SK-N-SH (cell line): Measurements from ENCODE around the gene CNTNAP1. TPM values are rescaled to one million over a fixed set of nuclear protein-coding genes. Genes with fewer than 3 reads are reported as not detected.
A peak's percentile ranks its signal among the peaks of the same experiment; 100 is the strongest.
"Not testable (repeated sequence)": the region's sequence is repeated elsewhere in the genome, so short reads cannot be mapped to it uniquely, and the experiment has no call there.

ENCODE experiments used
- CTCF ChIA-PET: fragments of 300-600, 350-600 bp; formaldehyde crosslinking; extraction: SDS; loops from one replicate; lab custom pipeline; 2021; lab: Yijun Ruan, JAX
- POLR2A ChIA-PET: fragments of 350-600 bp; sonication (Branson Sonifier 250); formaldehyde crosslinking; extraction: SDS; loops from one replicate; lab custom pipeline; 2020; ENCODE audit warnings: antibody characterized with exemption, inconsistent platforms; lab: Yijun Ruan, JAX
- DNase-seq: peaks from one replicate; pipeline ENCODE4 v3.0.0; 2012
- H2AFZ ChIP-seq: fragments of 200-600 bp; sonication (generic); 2 replicates; pipeline ENCODE4 v1.8.1; 2016; ENCODE audit warnings: antibody characterized with exemption, mild to moderate bottlenecking, low read depth
- H3F3A ChIP-seq: fragments of 200-600 bp; sonication (generic); replicated peaks from 2 replicates; pipeline ENCODE3; 2016; ENCODE audit warnings: antibody characterized with exemption, mild to moderate bottlenecking; ENCODE audit not compliant: insufficient read depth
- H3K27ac ChIP-seq, 2 experiments: fragments of 200-500 bp in 1 of 2; fragments of 200-600 bp in 1 of 2; sonication (Bioruptor generic) in 1 of 2; sonication (generic), shearing (Covaris generic) in 1 of 2; 2 replicates each; pipeline versions ENCODE4 v1.5.1 to v1.6.1; 2014 to 2016; ENCODE audit warnings: low read depth in 2 of 2, inconsistent platforms in 1 of 2, low read length in 1 of 2, mild to moderate bottlenecking in 1 of 2, mixed read lengths in 1 of 2
- H3K27me3 ChIP-seq: fragments of 200-600 bp; sonication (generic), shearing (Covaris generic); 2 replicates; pipeline ENCODE4 v1.6.1; 2016; ENCODE audit warnings: mixed run types; ENCODE audit not compliant: insufficient read depth
- H3K36me3 ChIP-seq, 2 experiments: fragments of 200-500 bp in 1 of 2; fragments of 200-600 bp in 1 of 2; sonication (Bioruptor generic) in 1 of 2; sonication (generic) in 1 of 2; replicated peaks in 1 of 2; 2 replicates each; pipeline versions ENCODE3 to v1.5.1; 2014 to 2016; ENCODE audit warnings: low read length in 1 of 2, mild to moderate bottlenecking in 1 of 2; ENCODE audit not compliant: insufficient read depth in 2 of 2, control insufficient read depth in 1 of 2
- H3K4me1 ChIP-seq, 2 experiments: fragments of 200-500 bp in 1 of 2; fragments of 200-600 bp in 1 of 2; sonication (Bioruptor generic) in 1 of 2; sonication (generic), shearing (Covaris generic) in 1 of 2; 2 replicates each; pipeline versions ENCODE4 v1.5.1 to v1.6.1; 2014 to 2016; ENCODE audit warnings: low read depth in 1 of 2, low read length in 1 of 2, mixed run types in 1 of 2; ENCODE audit not compliant: insufficient read depth in 2 of 2, control insufficient read depth in 1 of 2
- H3K4me2 ChIP-seq: fragments of 200-600 bp; sonication (generic), shearing (Covaris generic); 2 replicates; pipeline ENCODE4 v1.6.1; 2017; ENCODE audit warnings: mixed run types
- H3K4me3 ChIP-seq, 2 experiments: fragments of 200-500 bp in 1 of 2; fragments of 200-600 bp in 1 of 2; sonication (Bioruptor generic) in 1 of 2; sonication (generic), shearing (Covaris generic) in 1 of 2; 2 replicates each; pipeline versions ENCODE4 v1.5.1 to v1.8.1; 2014 to 2016; ENCODE audit warnings: low read depth in 2 of 2, inconsistent platforms in 1 of 2, low read length in 1 of 2, mild to moderate bottlenecking in 1 of 2, mixed read lengths in 1 of 2, moderate library complexity in 1 of 2
- H3K79me2 ChIP-seq: fragments of 200-600 bp; sonication (generic); 2 replicates; pipeline ENCODE4 v1.8.1; 2017; ENCODE audit warnings: mild to moderate bottlenecking; ENCODE audit not compliant: insufficient read depth
- H3K9ac ChIP-seq: fragments of 200-600 bp; sonication (generic); 2 replicates; pipeline ENCODE4 v1.6.1; 2017; ENCODE audit warnings: mixed run types
- H3K9me2 ChIP-seq: fragments of 200-600 bp; sonication (generic); 2 replicates; pipeline ENCODE4 v1.6.1; 2017; ENCODE audit warnings: mixed run types
- H3K9me3 ChIP-seq: fragments of 200-600 bp; sonication (generic); 2 replicates; pipeline ENCODE4 v1.6.1; 2017; ENCODE audit warnings: mixed run types, mild to moderate bottlenecking, moderate library complexity
- H4K20me1 ChIP-seq: fragments of 200-600 bp; sonication (generic); 2 replicates; pipeline ENCODE4 v1.6.1; 2017; ENCODE audit warnings: mild to moderate bottlenecking, mixed run types; ENCODE audit not compliant: insufficient read depth
- EZH2phosphoT487 ChIP-seq: fragments of 200-600 bp; sonication (generic); IDR thresholded peaks from 2 replicates; pipeline ENCODE4 v1.6.1; 2017; ENCODE audit warnings: low read depth, mixed run types, mild to moderate bottlenecking, antibody characterized with exemption, moderate library complexity, borderline replicate concordance
- REST ChIP-seq: IDR thresholded peaks from 2 replicates; pipeline ENCODE4 v1.6.1; 2012; ENCODE audit warnings: mild to moderate bottlenecking, low read depth, low read length, moderate library complexity
- whole genome bisulfite sequencing: methylation state at CpG from one replicate; pipeline ENCODE4 v1.1.6; 2017; ENCODE audit warnings: low lambda C conversion rate; 5-methylcytosine and 5-hydroxymethylcytosine counted together
- polyA plus RNA-seq, 3 experiments: library from polyadenylated mRNA; depleted of rRNA; stranded (reverse); fragments of >200 nt; gene quantifications; 2 replicates each; pipeline ENCODE4 v1.2.3, GENCODE V29; 2012
- TF ChIP-seq, protein P1 (sequence below): fragments of 200-600 bp; sonication (generic); IDR thresholded peaks from 2 replicates; pipeline ENCODE4 v1.6.1; 2017; ENCODE audit warnings: antibody characterized with exemption, mild to moderate bottlenecking, moderate library complexity

CNTNAP1 gene
- polyA plus RNA-seq, 1 of the 3 experiments (the other 2 are of a cell fraction) = 92.7 TPM

- TF ChIP-seq REST = no peak
Observed at GRCh38 chr17:42740699-42741098, 58.4 kb downstream of the CNTNAP1 start (continued).

DNA sequence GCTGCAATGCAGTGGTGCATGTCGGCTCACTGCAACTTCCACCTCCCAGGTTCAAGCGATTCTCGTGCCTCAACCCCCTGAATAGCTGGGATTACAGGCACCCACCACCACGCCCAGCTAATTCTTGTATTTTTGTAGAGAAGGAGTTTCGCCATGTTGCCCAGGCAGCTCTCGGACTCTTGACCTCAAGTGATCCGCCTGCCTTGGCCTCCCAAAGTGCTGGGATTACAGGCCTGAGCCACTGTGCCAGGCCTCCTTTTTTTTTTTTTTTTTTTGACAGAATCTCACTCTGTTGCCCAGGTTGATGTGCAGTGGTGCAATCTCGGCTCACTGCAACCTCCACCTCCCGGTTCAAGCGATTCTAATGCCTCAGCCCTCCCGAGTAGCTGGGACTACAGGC lies 60.6 kb downstream of the CNTNAP1 start:
- H4K20me1 ChIP-seq, H2AFZ ChIP-seq, H3K4me3 ChIP-seq, H3K9me3 ChIP-seq, H3K9me2 ChIP-seq, H3K27ac ChIP-seq, H3K27me3 ChIP-seq, DNase-seq, H3F3A ChIP-seq, H3K9ac ChIP-seq, POLR2A ChIA-PET, H3K36me3 ChIP-seq: not testable (repeated sequence)
- Histone ChIP-seq H3K79me2 (peaks cover 47% of the 10 kb centered on the region), H3K4me1 (peaks cover 0 to 11% of the 10 kb centered on the region in 2 experiments; a peak in 1 of 4 replicates), H3K4me2 (0 out of 2 replicates have a peak overlapping the region, but pooled peaks have one; percentile 84)
- 96% methylated on average over 11 of the region's 11 CpGs for WGBS
- CTCF ChIA-PET = interaction anchor here (0.9 to 2.7 kb wide), 3 partner anchors 21 to 165 kb away, joined by 4 to 10 read pairs (median 4); no protein-coding TSS in a partner anchor

DNA sequence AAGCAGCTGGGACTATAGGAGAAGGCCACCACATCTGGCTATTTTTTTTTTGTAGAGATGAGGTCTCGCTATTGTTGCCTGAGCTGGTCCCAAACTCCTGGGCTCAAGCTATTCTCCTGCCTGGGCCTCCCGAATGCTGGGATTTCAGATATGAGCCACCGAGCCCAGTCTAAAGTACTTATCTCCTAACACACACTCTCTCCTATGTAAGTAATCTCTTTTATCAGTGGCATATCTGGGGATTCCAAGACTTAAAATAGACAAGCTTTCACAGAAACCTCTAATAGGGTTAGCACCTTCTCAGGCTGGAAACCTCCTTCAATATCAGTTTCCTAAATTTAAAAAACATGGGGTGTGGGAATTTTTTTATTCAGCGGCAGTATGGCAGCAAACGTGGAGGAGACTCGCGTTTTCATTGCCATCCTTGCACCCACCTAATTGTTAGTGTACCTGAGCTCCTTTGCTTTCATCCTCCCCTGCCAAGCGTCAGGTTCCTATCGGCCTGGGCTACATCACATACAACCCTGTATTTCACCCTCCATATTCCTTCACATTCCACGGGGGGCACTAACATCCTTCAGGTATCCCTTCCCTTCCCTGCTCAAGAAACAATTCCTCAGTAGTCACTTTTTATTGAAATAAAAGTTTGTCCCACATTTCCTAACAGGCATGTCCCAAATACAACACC lies 61.4 kb downstream of the CNTNAP1 start:
- peak overlapping the region; percentile 89 for H3K9ac ChIP-seq
- no peaks in the 10 kb centered on the region for H3K9me2 ChIP-seq
- ChIA-PET CTCF (interaction anchor here (0.9 to 2.7 kb wide), 5 partner anchors 17 to 165 kb away, joined by 3 to 10 read pairs (median 4); partner anchors contain the start of gene RAMP2), POLR2A (no interaction called here)
- H3K9me3 ChIP-seq = no peaks in the 10 kb centered on the region
- H3K36me3 ChIP-seq = no peaks in the 10 kb centered on the region
- WGBS = 72% methylated on average over 10 of the region's 10 CpGs
- peak overlapping the region; percentile 81 to 88; a peak in 3 of 4 replicates for H3K27ac ChIP-seq
- peak overlapping the region; percentile 60 to 70 for H3K4me3 ChIP-seq
- no peaks in the 10 kb centered on the region for H3F3A ChIP-seq
- peak overlapping the region; percentile 84 for H3K4me2 ChIP-seq
- peak overlapping the region; percentile 73 for H2AFZ ChIP-seq
- peaks cover 47% of the 10 kb centered on the region for H3K79me2 ChIP-seq
- H3K27me3 ChIP-seq = no peaks in the 10 kb centered on the region
- TF ChIP-seq, protein P1, sequence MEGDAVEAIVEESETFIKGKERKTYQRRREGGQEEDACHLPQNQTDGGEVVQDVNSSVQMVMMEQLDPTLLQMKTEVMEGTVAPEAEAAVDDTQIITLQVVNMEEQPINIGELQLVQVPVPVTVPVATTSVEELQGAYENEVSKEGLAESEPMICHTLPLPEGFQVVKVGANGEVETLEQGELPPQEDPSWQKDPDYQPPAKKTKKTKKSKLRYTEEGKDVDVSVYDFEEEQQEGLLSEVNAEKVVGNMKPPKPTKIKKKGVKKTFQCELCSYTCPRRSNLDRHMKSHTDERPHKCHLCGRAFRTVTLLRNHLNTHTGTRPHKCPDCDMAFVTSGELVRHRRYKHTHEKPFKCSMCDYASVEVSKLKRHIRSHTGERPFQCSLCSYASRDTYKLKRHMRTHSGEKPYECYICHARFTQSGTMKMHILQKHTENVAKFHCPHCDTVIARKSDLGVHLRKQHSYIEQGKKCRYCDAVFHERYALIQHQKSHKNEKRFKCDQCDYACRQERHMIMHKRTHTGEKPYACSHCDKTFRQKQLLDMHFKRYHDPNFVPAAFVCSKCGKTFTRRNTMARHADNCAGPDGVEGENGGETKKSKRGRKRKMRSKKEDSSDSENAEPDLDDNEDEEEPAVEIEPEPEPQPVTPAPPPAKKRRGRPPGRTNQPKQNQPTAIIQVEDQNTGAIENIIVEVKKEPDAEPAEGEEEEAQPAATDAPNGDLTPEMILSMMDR = peak; percentile 43
- TF ChIP-seq EZH2phosphoT487 = no peak
- TF ChIP-seq, all 33 proteins: peak for 1
- peaks cover 0 to 11% of the 10 kb centered on the region in 2 experiments; a peak in 1 of 4 replicates for H3K4me1 ChIP-seq
- DNase-seq = peak; percentile 42
- H4K20me1 ChIP-seq = no peaks in the 10 kb centered on the region
